Uterus (tissue), 4 donors: ENCODE data around the gene ACSF3. TPM values are rescaled to one million over a fixed set of nuclear protein-coding genes. Genes with fewer than 3 reads are reported as not detected.

Source experiments
- DNase-seq, 2 donors: peaks; one replicate each; pipeline ENCODE4 v3.0.0-alpha.2; 2019 to 2020
- H3K27ac ChIP-seq, 2 donors: fragments of 200-600 bp; sonication (generic); 1 replicate in 1 of 2; 2 replicates in 1 of 2; pipeline ENCODE4 v1.5.1; 2016 to 2018
- H3K27me3 ChIP-seq, 2 donors: fragments of 200-600 bp; sonication (generic); one replicate each; pipeline ENCODE4 v1.5.1; 2018 to 2019; ENCODE audit warnings: control low read depth in 1 of 2
- H3K36me3 ChIP-seq, 2 donors: fragments of 200-600 bp; sonication (generic); one replicate each; pipeline ENCODE4 v1.5.1; 2019; ENCODE audit warnings: control low read depth in 1 of 2
- H3K4me1 ChIP-seq, 2 donors: fragments of 200-600 bp; sonication (generic); one replicate each; pipeline ENCODE4 v1.5.1; 2018 to 2019; ENCODE audit warnings: control low read depth in 1 of 2
- H3K4me3 ChIP-seq, 2 donors: fragments of 200-600 bp; sonication (generic); 1 replicate in 1 of 2; 2 replicates in 1 of 2; pipeline ENCODE4 v1.5.1; 2018 to 2019; ENCODE audit warnings: mild to moderate bottlenecking in 1 of 2
- H3K9me3 ChIP-seq, 2 donors: fragments of 200-600 bp; sonication (generic); one replicate each; pipeline ENCODE4 v1.5.1; 2019; ENCODE audit warnings: control low read depth in 1 of 2
- POLR2A ChIP-seq, 2 donors: fragments of 450-650 bp; IDR thresholded peaks; one replicate each; pipeline ENCODE4 v1.6.1; 2016; ENCODE audit warnings: antibody characterized with exemption in 2 of 2, mild to moderate bottlenecking in 1 of 2, moderate library complexity in 1 of 2
- intact Hi-C: fragments of 100-400 bp; cut with DNase I; formaldehyde crosslinking; loops from one replicate; pipeline ENCODE4 v1.15.1; 2023; ENCODE audit warnings: low total_unique reads
- total RNA-seq, 4 donors: library from RNA; depleted of rRNA in 3 of 4; stranded (reverse); fragments of >200 nt in 3 of 4; gene quantifications; one replicate each; pipeline versions ENCODE4 v1.1.0 to v1.2.4, GENCODE V29; 2014 to 2023
- TF ChIP-seq, protein P1 (sequence below), 4 experiments: fragments of 200-600 bp in 2 of 4; fragments of 450-650 bp in 2 of 4; sonication (generic) in 2 of 4; IDR thresholded peaks; one replicate each; pipeline ENCODE4 v1.5.1; 2016 to 2019; ENCODE audit warnings: antibody characterized with exemption in 4 of 4, mild to moderate bottlenecking in 2 of 4, moderate library complexity in 1 of 4
- donor health status: DM: yes; HTN: yes; CAD: no.

The ACSF3 gene
- total RNA-seq, 4 donors from 2014 or later: 7.4 to 39.0 (median 18.2) TPM

GRCh38 chr16:89061590-89062380 is 31.9 kb upstream of the ACSF3 start:
- intact Hi-C loops: no loop called here
- no peaks in the 10 kb centered on the region for H3K27me3 ChIP-seq
- no peak for TF ChIP-seq POLR2A (IDR thresholded peaks at IDR 0.05)
- TF ChIP-seq, protein P1, sequence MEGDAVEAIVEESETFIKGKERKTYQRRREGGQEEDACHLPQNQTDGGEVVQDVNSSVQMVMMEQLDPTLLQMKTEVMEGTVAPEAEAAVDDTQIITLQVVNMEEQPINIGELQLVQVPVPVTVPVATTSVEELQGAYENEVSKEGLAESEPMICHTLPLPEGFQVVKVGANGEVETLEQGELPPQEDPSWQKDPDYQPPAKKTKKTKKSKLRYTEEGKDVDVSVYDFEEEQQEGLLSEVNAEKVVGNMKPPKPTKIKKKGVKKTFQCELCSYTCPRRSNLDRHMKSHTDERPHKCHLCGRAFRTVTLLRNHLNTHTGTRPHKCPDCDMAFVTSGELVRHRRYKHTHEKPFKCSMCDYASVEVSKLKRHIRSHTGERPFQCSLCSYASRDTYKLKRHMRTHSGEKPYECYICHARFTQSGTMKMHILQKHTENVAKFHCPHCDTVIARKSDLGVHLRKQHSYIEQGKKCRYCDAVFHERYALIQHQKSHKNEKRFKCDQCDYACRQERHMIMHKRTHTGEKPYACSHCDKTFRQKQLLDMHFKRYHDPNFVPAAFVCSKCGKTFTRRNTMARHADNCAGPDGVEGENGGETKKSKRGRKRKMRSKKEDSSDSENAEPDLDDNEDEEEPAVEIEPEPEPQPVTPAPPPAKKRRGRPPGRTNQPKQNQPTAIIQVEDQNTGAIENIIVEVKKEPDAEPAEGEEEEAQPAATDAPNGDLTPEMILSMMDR (IDR thresholded peaks at IDR 0.05): no peak

DNA sequence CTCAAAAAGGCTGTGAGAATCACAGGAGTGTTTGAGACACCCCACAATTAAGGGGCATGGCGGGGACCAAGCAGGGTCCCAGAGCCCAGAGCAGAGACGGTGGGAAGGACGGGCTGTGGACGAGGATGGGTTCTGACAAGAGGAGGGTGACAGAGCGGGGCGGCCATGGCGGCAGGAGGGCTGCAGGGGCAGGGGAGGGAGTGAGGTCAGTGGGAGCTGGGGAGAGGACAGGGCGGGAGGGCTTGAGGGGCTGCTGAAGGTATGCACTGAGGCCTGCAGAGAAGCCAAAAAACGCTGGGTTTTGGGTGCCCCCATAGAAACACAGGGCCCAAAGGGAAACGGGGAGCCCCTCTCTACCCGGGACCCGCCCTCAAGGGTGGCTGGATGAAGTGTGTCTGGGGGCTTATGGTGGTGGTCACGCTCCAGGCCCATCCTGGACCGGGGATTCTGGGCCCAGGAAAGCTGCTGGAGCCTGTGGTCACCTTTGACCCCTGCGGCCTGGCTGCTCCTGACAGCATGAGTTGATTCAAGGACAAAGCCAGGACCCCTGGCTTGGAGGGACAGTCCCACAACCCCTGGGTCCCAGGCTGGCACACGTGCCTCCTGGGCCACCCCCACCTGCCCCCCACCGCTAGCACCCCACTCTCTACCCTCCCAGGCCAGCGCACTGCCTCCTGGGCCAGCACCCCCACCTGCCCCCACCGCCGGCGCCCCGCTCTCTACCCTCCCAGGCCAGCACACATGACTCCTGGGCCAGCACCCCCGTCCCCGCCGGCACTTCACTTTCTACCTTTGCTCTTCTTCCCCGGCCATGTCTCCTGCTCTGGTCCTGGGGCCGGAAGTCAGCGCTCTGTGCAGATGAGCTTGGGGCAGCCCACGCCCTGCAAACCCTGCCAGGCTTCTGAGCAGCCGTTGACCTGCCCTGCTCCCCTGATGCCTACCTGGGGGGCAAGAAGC is 31.0 kb upstream of the ACSF3 start:
- Histone ChIP-seq H3K4me1 (no peaks in the 10 kb centered on the region), H3K27me3 (no peaks in the 10 kb centered on the region), H3K9me3 (no peaks in the 10 kb centered on the region), H3K36me3 (no peaks in the 10 kb centered on the region), H3K4me3 (no peak overlapping the region), H3K27ac (no peak overlapping the region)
- TF ChIP-seq, protein P1 (IDR thresholded peaks at IDR 0.05): no peak
- TF ChIP-seq POLR2A (IDR thresholded peaks at IDR 0.05): no peak
- intact Hi-C loops: no loop called here
- no peak for DNase-seq

More at GRCh38 chr16:89061590-89062380, 31.9 kb upstream of the ACSF3 start:
- H3K36me3 ChIP-seq: no peaks in the 10 kb centered on the region
- DNase-seq: no peak
- H3K4me3 ChIP-seq: no peak overlapping the region
- no peak overlapping the region for H3K27ac ChIP-seq
- no peaks in the 10 kb centered on the region for H3K9me3 ChIP-seq
- H3K4me1 ChIP-seq: no peaks in the 10 kb centered on the region

DNA sequence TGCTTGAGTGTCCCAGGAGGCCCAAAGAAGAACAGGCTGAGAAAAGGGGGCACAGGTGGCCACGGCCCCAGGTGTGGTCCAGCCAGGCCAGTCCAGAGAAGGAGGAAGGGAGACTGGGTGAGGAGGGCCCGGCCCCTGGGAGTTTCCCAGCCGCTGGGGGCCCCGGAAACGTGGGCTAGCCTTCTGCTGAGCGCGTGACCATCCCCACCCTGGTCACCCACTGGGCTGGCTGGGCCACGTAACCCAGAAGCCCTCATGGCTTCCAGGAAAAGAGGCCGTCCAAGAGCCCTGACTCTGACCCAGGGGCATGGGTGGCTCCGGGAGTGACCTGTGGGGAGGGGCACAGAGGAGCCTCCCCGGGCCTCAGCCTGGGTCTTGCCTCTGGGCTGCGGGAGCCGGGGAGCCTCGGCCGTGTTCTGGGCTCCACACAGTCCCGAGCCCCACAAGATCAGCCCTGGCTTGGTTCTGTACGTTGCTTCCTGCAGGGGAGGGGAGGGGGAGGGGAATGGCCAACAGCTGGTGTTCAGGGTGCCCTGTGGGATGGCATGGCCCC is 29.8 kb upstream of the ACSF3 start:
- no peak for DNase-seq
- Histone ChIP-seq H3K9me3 (no peaks in the 10 kb centered on the region), H3K27me3 (no peaks in the 10 kb centered on the region), H3K27ac (no peak overlapping the region), H3K4me1 (no peaks in the 10 kb centered on the region), H3K36me3 (no peaks in the 10 kb centered on the region), H3K4me3 (no peak overlapping the region)
- intact Hi-C loops: no loop called here
- TF ChIP-seq POLR2A (IDR thresholded peaks at IDR 0.05): no peak
- TF ChIP-seq, protein P1 (IDR thresholded peaks at IDR 0.05): no peak

GRCh38 chr16:89064606-89065457 is 28.8 kb upstream of the ACSF3 start:
- H3K4me1 ChIP-seq: no peaks in the 10 kb centered on the region
- no peak for DNase-seq
- H3K9me3 ChIP-seq: no peaks in the 10 kb centered on the region
- H3K4me3 ChIP-seq: no peak overlapping the region
- H3K36me3 ChIP-seq: no peaks in the 10 kb centered on the region
- TF ChIP-seq, protein P1 (IDR thresholded peaks at IDR 0.05): no peak
- no peak for TF ChIP-seq POLR2A (IDR thresholded peaks at IDR 0.05)
- intact Hi-C loops: no loop called here
- H3K27me3 ChIP-seq: no peaks in the 10 kb centered on the region
- H3K27ac ChIP-seq: no peak overlapping the region
